Thoracic aorta (tissue), 2 donors: ENCODE measurements around the gene GPI. TPM values are rescaled to one million over a fixed set of nuclear protein-coding genes. Genes with fewer than 3 reads are reported as not detected.
A peak's percentile ranks its signal among the peaks of the same experiment; 100 is the strongest.

Experiments used
- ATAC-seq: fragments of 150-250 bp; one replicate; pipeline ENCODE4 v1.8.0; 2017; ENCODE audit warnings: low read depth; ENCODE audit not compliant: insufficient number of reproducible peaks, low FRiP score
- DNase-seq: peaks from one replicate; pipeline ENCODE4 v3.0.0-alpha.2; 2020; ENCODE audit warnings: low spot score
- H3K27ac ChIP-seq, 2 donors: fragments of 200-600 bp; sonication (generic); 1 replicate in 1 of 2; 2 replicates in 1 of 2; pipeline ENCODE4 v1.5.1; 2016; ENCODE audit warnings: mild to moderate bottlenecking in 2 of 2, moderate library complexity in 2 of 2
- H3K27me3 ChIP-seq: fragments of 200-600 bp; sonication (generic); replicated peaks from 2 replicates; pipeline ENCODE4 v1.6.0; 2016; ENCODE audit warnings: mild to moderate bottlenecking; ENCODE audit not compliant: insufficient read depth
- H3K36me3 ChIP-seq: fragments of 200-600 bp; sonication (generic); one replicate; pipeline ENCODE4 v1.5.1; 2016
- H3K4me1 ChIP-seq, 2 donors: fragments of 200-600 bp; sonication (generic); 1 replicate in 1 of 2; 2 replicates in 1 of 2; pipeline versions ENCODE4 v1.5.1 to v1.6.0; 2016; ENCODE audit warnings: low read depth in 2 of 2, mild to moderate bottlenecking in 1 of 2; ENCODE audit not compliant: control insufficient read depth in 1 of 2
- H3K4me3 ChIP-seq: fragments of 200-600 bp; sonication (generic); 2 replicates; pipeline ENCODE4 v1.5.1; 2016; ENCODE audit warnings: mild to moderate bottlenecking
- H3K9me3 ChIP-seq: fragments of 200-600 bp; sonication (generic); 2 replicates; pipeline ENCODE4 v1.5.1; 2016
- total RNA-seq, 2 donors: library from RNA; depleted of rRNA; stranded (reverse); fragments of >200 nt; gene quantifications; one replicate each; pipeline versions ENCODE4 v1.1.0 to v1.2.3, GENCODE V29; 2016
- TF ChIP-seq, protein P1 (sequence below): fragments of 200-600 bp; sonication (generic); IDR thresholded peaks from one replicate; pipeline ENCODE4 v1.5.1; 2019; ENCODE audit warnings: antibody characterized with exemption

GPI gene
- total RNA-seq, 2 donors from 2014 or later, result 112 to 207 TPM

DNA sequence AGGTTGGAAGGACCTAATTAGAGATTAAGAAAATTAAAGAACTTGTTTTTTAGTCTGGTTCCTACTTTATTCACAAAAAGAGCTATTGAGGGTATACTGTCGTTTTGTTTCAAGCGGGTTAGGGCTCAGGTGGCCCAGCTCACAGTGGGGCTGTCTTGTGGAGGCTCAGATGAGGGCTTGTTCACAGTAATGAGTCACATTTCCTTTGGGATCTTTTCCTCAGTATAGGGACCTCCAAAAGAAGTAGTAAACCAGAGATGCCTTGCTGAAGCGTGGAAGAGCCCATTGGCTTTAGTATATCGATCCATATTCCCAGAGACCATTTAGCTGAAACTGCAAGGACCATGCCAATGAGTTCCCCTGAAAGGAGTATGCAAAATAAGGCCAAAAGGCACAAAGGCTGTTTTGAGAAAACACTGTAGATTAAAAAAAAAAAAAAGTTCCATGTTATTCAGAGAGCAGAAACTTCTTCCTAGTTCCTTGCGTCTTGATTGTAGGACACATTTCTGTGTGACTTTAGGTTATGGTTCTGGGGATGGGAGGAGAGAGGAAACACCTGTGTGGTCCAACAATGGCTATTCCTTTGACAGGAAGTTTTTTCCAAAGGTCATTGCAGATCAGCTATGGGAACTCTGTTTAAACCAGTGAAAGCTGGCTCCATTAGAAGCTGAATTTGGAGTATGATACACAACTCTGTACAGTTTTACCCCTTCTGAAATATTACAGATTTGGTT lies 32.8 kb upstream of the GPI start:
- no peak for ATAC-seq

DNA sequence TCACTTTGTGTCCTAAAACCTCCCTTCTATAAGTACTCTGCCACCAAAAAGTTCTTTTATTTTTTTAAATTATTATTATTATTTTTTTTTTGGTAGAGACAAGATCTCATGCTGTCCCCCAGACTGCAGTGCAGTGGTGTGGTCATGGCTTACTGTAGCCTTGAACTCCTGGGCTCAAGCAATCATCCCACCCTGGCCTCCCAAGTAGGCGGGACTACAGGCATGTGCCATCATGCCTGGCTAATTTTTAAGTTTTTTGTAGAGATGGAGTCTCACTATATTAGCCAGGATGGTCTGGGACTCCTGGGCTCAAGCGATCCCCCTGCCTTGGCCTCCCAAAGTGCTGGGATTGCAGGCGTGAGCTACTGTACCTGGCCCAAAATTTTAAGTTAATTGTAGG lies 29.1 kb upstream of the GPI start:
- H3K27me3 ChIP-seq, result no peaks in the 10 kb centered on the region
- DNase-seq, result no peak
- H3K27ac ChIP-seq, result peak overlapping the region in 1 of 2 donors; percentile 32
- no peak for ATAC-seq
- H3K36me3 ChIP-seq, result peaks cover 27% of the 10 kb centered on the region
- H3K9me3 ChIP-seq, result no peaks in the 10 kb centered on the region
- H3K4me3 ChIP-seq, result no peak overlapping the region
- TF ChIP-seq, protein P1, sequence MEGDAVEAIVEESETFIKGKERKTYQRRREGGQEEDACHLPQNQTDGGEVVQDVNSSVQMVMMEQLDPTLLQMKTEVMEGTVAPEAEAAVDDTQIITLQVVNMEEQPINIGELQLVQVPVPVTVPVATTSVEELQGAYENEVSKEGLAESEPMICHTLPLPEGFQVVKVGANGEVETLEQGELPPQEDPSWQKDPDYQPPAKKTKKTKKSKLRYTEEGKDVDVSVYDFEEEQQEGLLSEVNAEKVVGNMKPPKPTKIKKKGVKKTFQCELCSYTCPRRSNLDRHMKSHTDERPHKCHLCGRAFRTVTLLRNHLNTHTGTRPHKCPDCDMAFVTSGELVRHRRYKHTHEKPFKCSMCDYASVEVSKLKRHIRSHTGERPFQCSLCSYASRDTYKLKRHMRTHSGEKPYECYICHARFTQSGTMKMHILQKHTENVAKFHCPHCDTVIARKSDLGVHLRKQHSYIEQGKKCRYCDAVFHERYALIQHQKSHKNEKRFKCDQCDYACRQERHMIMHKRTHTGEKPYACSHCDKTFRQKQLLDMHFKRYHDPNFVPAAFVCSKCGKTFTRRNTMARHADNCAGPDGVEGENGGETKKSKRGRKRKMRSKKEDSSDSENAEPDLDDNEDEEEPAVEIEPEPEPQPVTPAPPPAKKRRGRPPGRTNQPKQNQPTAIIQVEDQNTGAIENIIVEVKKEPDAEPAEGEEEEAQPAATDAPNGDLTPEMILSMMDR, result no peak
- H3K4me1 ChIP-seq, result peaks cover 3 to 20% of the 10 kb centered on the region in 2 donors

More for the DNA sequence above, 32.8 kb upstream of the GPI start:
- Histone ChIP-seq H3K27me3 (no peaks in the 10 kb centered on the region), H3K36me3 (peaks cover 42% of the 10 kb centered on the region), H3K9me3 (no peaks in the 10 kb centered on the region), H3K27ac (peak overlapping the region in 1 of 2 donors; percentile 22), H3K4me1 (peaks cover 3 to 16% of the 10 kb centered on the region in 2 donors), H3K4me3 (no peak overlapping the region)
- TF ChIP-seq, protein P1, result no peak
- DNase-seq, result no peak

DNA sequence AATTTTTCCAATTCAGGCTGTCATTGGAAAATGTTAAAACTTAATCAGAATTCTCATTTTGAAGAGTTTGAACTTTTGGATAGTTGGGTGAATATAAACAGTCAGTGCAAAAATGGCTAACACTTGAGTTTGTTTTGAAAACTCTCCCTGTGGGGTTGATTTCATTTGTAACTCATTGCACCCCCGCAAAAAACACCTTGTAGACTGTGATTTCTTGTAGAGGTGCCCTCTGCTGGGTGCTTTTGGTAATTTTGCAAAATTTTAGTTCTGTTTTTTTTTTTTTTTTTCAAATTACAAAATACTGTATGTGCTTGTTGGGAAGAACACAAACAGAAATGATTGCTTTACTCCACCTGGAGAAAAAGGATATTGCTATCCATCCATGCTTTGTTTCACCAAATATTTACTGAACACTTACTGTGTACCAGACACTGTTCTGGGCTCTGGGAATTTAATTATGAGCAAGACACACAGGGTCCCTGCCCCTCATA lies 28.2 kb upstream of the GPI start:
- H3K27ac ChIP-seq, result peak overlapping the region in 1 of 2 donors; percentile 32
- TF ChIP-seq, protein P1, result peak; percentile 71

DNA sequence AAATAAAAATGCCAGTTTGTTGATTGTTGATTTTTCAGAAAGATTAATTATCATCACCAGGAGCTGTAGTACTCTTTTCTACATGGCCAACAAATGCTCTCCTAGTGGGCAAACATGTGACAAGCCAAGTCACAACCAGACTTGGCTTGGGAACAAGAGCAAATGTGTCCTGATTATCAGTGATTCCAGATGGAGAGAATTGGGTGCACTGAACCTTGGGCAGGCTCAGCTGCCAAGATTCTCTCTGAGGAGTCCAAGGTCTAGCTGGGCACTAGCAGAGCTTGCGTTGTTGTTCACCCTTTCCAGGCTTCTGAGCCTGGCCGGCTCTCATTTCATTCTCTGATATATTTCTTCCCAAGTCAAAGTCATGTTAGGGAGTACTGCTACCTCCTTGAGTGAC lies 27.3 kb upstream of the GPI start:
- ATAC-seq, result no peak

More for the DNA sequence above, 28.2 kb upstream of the GPI start:
- peaks cover 23% of the 10 kb centered on the region for H3K36me3 ChIP-seq
- DNase-seq (no peak), ATAC-seq (no peak)
- H3K4me3 ChIP-seq, result no peak overlapping the region
- peaks cover 3 to 18% of the 10 kb centered on the region in 2 donors for H3K4me1 ChIP-seq
- H3K27me3 ChIP-seq, result no peaks in the 10 kb centered on the region
- no peaks in the 10 kb centered on the region for H3K9me3 ChIP-seq

More for the DNA sequence above, 27.3 kb upstream of the GPI start:
- TF ChIP-seq, protein P1, result no peak
- no peaks in the 10 kb centered on the region for H3K9me3 ChIP-seq
- peak overlapping the region in 1 of 2 donors; percentile 15 for H3K27ac ChIP-seq
- H3K4me3 ChIP-seq, result no peak overlapping the region
- no peak for DNase-seq
- peaks cover 3 to 13% of the 10 kb centered on the region in 2 donors for H3K4me1 ChIP-seq
- no peaks in the 10 kb centered on the region for H3K27me3 ChIP-seq
- peaks cover 31% of the 10 kb centered on the region for H3K36me3 ChIP-seq
